GM19372 (cell line): ENCODE results near the gene AGT.
"Not testable (repeated sequence)": the region's sequence is repeated elsewhere in the genome, so short reads cannot be mapped to it uniquely, and the experiment has no call there.

Experiments used
- ATAC-seq: cut with Tn5 transposase; IDR thresholded peaks from one replicate; pipeline ENCODE4 v1.9.1; 2021; ENCODE audit warnings: mild to moderate bottlenecking, low read depth, moderate library complexity; ENCODE audit not compliant: unreplicated experiment

AGT gene

GRCh38 chr1:230656719-230657118 is 57.2 kb downstream of the AGT start:
- not testable (repeated sequence) for ATAC-seq
